CD4-positive, alpha-beta T cell treated with Interleukin-4 for 1 hour (primary cell): ENCODE results near the gene SMARCAL1.
A peak's percentile ranks its signal among the peaks of the same experiment; 100 is the strongest.
"Not testable (repeated sequence)": the region's sequence is repeated elsewhere in the genome, so short reads cannot be mapped to it uniquely, and the experiment has no call there.

Experiments used
- DNase-seq, 2 donors: peaks; one replicate each; pipeline ENCODE4 v3.0.0-alpha.2; 2020 to 2022

The SMARCAL1 gene

DNA sequence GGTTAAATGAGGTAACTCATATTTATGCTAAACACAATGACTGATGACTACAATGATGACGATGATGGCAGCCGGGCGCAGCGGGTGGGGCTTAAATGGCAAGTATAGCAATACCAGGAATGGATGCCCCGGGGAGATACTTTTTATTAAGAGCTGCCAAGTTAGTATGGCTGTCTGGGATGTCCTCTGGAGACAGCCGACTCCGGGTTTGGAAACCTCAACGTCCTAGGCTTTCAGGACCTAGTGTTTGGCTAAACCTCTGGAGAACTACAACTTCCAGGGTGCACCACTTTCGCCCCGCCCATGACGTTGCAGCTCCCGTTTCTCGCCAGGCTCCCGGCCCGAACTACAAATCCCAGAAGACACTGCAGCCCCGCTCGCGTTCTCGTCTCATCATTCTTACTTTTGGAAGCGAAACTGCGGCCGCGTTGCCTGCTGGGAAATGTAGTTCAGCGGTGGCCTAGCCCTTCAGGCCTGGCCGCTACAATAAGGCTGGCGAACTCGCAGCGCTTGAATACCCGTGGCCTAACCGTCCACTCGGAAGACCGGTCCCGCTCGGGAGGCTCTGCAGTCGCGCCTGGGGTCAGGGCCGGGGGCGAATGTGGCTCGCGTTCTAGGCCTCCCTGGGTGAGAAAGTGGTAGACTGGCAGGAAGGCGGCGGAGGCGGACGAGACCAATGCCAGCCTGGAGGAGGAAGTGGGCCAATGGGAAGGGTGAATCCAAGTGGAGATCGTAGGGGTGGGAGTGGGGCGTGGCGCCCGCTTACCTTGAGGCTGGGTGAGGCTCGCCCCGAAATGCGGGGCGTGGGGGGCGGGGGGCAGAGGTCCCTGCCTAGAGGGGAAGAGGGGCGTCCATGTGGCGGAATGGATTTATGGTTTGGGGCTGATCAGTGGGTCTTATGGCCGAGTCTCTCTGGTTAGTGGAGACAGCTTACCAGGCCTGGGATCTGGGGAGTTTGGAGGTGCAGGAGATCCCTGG is at the start of gene SMARCAL1:
TSS of gene SMARCAL1 (plus strand) at position 463 of the 978 bp plus-strand sequence. CDS start 2,221 bp downstream, outside the sequence.
- DNase-seq: peak; percentile 98

DNA sequence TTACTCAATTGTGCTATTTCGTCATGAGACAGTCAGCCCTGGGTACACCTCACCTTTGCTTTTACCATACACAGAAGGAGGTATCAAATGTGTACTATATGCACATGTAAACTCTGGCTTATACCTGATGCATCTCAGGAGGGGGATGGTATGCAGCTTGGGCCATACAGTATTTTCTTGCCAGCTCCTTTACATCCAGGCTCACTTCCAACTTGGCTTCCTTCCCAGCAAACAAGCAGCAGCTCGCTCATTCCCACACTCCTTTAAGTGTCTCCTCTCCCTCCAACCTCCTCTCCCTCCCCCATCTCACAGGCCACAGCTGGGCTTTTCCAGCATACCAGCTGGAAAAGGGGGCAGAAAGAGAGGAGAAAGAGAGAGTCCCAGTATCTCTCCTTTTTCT is 49.6 kb upstream of the SMARCAL1 start:
- no peak for DNase-seq

DNA sequence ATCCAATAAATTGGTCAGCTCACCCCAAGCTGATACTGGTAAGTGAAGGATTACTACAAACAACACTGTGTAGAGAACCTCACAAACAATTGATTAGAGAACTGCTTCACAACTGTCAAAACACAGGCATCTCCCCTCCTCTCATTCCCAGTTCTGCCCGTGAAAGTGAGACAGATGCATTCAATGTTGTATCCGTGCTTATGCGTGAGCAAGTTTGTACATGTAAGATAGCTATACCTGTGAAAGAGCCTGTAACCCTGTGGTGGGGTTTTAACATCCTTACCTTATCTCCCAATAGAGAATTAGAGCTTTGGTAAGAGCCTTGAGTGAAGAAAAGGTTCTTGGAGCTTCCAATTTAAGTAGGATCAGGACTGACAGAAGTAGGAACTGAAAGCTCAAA is 49.1 kb upstream of the SMARCAL1 start:
- no peak for DNase-seq

DNA sequence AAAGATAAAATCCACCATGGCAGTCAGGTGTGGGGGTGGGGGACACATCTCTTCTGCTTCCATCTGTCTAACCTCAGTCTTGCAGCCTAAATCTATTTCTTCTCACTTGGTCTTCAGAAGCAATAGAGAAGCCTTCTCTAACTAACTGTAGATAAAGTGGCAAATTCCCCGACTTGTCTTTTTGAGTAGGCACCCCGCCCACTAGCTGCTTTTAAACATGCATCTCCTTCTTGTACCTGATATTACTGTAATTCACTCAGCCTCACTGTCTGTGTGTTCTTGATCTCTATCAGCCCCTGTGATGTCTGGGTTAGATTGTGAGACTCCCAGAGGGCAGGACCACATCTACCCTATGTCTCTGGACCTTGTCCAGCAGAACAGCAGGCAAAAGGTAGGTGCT is 46.8 kb upstream of the SMARCAL1 start:
- DNase-seq: no peak

DNA sequence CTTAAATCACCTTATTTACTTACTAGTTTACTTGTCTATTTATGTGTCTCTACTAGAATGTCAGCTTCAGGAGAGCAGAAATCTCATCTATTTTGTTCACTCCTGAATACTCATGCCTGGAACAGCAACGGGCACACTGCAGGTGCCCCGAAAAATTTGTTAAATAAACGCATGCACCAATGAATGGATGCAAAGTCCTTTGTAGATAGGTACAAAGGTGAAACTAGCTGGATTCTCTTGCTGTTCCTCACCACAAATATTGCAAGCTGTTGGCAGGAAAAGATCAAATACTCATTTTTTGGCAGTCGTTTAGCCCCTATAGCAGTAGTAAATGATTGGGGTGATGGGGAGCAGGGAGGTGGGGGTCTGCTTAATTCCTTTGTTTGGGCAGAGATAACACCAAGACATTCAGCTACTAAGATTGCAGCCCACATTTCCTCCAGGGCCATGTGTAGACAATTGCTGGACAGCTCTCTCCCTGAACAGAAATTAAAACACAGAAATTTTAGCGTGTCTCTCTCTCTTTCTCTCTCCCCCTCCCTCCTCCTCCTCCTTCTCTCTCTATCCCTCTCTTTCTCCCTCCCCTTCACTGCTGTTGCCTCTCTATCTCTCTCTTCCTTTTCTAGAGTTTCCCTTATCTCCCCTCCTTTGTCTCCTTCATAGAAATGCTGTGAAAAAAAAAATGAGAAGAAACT is 45.4 kb upstream of the SMARCAL1 start:
- no peak for DNase-seq

DNA sequence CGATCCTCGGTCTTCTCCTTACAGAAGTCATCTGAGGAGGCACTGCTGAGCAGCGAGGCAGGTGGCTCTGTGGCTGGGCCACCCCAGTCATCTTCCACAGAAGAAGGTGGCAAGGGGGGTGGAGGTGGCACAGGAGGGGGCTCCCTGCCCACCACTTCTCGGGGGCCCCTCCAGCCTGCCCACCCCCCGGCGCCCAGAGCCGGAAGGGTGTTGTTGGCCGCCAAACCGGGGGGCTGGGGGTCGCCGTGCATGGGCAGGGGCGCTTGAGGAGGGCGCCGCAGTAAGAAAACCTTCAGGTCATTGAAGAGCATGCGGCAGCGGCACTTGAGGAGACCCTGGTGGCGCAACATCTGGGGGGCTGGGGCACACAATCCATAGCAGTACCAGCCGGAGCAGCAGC is 42.5 kb upstream of the SMARCAL1 start:
- DNase-seq: no peak

DNA sequence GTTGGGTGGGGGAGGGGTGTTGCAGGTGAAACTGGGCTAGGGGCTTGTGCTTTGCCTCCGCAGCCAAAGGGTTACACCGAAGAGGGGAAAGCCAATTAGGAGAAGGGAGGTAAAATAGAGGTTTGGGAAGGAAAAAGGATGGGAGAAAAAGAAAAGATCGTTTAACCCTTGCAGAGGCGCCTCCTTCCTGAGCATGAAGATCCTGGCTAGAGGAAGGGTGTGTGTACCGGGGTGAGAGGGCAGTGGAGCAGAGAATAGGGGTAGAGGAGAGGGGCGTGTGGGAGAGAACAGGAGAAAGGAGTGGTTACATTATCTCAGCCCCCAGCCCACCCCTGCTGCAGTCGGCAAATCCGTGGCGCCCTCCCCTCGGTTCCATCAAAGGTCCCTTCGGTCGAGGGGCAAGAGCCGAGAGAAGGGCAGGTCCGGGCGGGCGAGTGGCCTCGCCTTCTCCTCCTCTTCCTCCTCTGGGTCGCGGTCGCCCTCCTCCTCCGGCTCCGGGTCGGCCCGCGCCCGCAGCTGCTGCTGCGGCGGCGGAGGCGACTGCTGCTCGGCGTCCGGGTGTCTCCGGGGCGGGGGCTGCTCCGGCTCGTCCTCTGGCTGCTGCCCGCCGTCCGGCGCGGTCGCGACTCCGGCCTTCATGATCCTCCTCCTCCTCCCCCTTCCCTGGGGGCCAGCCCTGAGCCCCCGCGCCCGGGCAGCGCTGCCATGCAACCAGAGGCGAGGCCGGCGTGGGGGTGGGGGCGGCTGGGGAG is 41.1 kb upstream of the SMARCAL1 start:
- DNase-seq: no peak

DNA sequence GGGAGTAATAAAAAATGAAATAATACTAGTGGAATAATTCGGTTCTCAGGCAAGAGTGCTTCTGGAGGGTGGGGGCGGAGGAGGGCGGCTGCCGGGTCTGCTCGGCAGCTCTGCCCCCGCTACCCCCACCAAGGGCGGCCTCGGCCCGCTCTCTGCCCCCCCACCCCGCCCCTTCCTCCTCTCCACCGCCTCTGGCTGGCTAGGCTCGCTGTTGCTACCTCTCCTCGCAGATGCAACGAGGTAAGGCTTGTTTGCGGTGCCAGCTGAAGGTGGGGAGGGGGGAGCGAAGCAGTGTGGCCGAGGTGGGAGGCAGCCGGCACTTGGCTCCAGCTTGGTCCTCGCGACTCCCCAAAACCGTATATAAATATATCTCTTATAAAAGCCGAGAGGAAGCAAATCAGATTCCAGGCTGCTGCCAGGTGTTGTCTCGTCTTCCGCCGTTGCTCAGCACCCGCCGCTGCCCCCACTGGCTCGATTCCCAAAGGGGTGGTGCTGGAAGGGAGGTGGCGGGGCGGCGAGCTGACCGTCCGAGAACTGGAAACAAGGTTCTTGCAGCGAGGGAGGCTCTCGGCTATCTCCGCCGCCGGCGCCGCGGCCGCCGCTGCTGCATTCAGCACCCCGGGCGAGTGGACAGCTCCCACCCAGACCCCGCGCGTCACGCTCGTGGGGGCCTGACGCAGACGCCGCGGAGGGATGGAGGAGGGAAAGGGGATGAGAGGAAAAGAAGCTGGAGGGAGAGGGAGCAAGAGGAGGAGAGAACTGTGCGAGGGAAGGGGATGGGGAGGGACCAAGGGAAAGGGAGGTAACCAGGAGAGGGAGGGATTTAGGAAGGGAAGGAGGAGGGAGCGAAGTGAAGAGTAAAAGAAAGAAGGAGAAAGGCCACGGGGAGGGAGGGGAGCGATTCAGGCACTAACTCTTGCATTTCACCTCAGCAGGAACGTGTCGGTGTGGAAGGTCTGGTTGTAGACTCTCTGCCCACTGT is 40.3 kb upstream of the SMARCAL1 start, which contains the start of gene MARCHF4:
TSS of gene MARCHF4 (minus strand) at position 763 of the 982 bp plus-strand sequence. CDS start 2,223 bp downstream, outside the sequence.
- peak; percentile 43 to 63 for DNase-seq

DNA sequence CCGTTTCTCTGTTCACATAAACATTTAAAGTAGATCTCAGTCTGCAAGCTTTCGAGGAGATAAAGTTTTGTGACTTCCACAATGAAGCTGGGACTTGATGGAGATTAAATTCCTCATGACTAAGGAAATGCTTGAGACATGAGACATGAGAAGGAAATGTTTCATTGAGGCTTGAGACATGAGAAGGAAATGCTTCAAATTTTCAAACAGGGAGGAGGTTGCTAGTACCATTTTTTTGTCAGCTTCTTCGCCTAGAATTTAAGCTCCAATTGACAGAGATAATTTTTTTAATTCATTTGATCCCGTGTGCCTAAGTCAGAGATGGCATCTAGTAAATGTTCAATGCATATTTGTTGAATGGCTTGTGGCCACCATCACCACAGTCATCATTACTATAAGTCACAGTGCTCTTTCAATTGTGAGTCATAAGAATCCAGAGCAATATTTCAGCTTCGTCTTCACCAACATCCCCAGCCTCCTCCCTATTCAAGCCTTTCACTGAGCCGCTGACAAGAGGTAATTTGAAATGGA is 39.5 kb upstream of the SMARCAL1 start:
- no peak for DNase-seq

DNA sequence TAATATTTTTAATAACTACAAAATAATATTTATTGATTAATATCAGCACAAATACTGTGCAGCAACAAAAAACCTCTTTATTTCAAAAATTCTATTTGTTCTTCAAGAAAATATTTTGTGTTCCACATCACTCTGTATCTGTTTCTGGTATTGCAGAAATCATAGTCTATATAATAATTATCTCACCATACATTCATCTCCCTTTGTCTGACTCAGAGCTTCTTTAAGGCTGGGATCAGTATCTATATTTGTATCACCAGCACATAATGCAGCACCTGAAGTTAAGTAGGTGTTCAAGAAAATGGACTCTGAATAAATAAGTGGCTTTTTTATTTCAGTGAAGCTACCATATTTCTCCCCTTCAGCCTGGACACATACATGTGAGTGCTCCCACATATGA is 38.4 kb upstream of the SMARCAL1 start:
- DNase-seq: no peak

DNA sequence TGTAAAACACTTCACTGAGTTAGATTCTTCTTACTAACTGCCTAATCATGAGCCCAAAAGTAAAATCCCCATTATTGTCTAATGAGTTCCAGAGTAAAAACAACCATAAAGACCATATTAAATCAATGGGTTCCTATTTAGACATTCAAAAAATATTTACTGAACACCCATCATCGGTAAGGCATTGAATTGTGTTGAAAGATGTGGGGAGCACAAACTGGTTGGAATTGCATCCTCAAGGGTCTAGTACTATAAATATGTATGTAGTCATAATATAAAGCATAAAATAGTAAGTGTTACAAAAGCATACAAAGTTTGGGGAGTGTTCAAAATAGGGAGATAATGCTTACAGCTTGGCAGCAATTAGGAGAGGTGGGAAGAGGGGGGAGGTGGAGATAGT is 37.0 kb upstream of the SMARCAL1 start:
- no peak for DNase-seq

DNA sequence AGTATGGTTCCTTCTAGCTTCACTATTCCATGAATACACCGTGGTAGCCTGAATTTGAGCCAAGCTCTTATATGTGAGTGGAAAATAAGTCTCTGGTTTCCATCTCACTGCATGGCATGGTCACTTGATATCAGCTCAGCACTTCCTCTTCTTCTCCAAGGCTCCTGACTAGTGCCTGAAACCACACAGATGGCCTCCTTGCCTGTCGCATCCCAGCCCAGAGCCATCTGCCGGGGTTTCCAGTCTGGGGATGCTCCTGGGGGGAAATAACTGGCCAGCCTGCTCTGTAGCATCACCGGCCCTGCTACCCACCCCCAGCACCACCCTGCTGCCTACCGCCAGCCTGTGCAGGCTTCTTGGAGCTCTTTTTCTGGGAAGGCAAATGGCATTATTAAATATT is 32.3 kb upstream of the SMARCAL1 start:
- DNase-seq: no peak

DNA sequence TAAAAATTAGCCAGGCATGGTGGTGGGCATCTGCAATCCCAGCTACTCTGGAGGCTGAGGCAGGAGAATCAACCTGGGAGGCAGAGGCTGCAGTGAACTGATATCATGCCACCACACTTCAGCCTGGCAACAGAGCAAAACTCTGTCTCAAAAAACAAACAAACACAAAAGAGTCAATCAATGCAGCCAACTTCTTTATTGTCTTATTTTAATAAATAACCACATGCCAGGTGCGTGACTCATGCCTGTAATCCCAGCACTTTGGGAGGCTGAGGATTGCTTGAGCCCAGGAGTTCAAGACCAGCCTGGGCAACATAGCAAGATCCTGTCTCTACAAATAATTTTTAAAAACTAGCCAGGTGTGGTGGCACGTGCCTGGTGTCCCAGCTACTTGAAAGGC is 27.9 kb upstream of the SMARCAL1 start:
- DNase-seq: not testable (repeated sequence)

DNA sequence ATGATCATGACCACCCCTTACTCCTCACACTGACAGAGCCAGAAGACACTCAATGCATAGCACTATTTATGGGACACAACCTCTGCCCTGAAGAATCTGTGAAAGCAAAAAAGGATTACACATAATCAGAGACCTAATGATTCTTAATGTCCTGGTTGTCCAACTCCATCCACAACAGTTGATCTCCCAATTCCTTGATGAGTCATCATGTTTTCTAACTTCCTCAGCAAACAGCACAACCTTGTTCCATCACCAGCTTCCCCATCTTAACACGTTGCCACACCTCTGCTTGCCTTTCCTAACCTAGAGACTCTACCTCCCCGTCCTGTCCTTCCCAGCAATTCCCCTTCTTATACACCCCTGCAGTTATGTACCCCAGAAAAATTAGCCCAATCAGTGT is 26.8 kb upstream of the SMARCAL1 start:
- no peak for DNase-seq

DNA sequence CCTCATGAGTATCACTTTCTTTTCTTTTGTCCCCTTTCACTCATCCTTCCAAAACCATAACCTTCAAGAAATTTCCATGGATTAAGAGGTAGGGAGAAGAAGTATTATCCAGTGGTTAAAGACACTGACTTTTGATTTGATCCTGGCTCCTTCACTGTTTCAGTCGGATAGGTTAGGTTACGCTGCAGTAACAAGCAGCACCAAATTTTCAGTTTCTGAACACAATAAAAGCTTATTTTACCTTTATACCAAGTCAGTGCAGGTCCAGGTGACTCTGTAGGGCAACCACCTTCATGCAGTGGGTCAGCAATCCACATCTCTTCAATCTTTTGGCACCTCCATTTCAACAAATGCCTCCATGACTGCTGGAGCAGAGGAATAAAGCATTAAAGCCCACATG is 25.0 kb upstream of the SMARCAL1 start:
- DNase-seq: no peak

DNA sequence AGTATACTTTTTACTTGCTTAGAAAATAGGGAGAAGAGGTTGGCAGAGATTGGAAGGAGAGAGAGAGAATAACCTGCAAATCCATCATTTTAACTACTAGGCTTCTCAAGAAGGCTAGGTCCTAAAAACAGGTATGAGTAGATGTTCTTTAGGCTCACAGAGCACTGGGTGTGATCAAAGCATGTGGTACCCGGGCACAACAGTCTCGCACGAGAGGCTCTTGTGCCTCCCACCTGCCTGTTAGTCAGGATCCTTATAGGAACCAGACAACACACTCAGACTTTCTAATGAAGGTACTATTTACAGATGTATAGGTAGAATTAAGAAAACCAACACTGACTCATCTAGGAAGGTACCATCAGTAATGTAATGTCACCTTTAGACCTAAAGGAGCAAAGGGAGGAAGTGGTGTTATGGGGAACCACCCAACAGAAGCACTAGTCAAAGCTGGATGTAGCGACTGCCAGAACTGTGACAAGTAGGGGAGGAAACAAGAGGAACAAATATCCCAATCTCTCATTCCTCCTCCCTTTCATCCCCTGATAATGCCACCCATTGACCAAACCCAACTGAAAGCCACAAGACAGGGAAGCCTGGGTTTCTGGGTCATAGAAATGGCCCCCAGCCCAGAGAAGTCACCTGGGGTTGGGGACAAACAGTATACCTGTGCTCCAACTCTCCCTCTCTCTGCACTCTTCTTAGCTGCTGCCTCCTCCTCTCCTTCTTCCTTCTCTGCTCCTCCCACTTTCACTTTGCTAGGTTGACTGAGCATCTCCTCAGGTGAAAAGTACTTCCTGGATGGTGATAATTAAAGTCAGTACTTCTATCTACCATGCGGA is 24.0 kb upstream of the SMARCAL1 start:
- peak in 1 of 2 donors; percentile 52 for DNase-seq

DNA sequence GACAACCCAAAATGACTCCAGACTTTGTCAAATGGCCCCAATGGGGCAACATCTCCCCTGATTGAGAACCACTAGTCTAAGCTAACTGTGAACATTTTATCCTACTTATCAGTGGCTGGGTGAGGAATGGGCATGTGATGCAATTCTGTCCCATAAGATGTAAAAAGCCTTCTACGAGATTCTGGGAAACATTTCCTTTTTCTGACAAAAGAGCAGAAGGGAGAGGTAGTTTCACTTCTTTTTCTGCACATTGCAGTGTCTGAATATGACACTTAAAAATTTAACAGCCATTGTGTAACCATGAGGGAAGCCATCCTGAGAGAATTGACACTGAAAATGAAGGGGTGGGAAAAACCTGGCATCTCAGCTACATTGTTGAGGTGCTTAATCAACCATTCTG is 22.7 kb upstream of the SMARCAL1 start:
- DNase-seq: no peak

DNA sequence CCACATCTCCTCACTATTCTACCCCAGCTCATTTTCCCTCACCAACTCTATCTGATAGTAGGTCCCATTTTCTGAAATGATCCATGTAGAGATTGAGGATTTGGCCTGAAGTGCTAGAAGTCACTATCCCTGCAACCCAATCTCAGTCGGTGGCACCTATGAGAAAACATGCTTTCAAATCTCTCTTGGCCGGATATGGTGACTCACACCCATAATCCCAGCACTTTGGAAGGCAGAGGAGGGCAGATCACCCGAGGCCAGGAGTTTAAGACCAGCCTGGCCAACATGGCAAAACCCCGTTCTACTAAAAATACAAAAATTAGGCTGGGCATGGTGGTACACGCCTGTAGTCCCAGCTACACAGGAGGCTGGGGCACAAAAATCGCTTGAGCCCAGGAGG is 20.9 kb upstream of the SMARCAL1 start:
- DNase-seq: no peak

DNA sequence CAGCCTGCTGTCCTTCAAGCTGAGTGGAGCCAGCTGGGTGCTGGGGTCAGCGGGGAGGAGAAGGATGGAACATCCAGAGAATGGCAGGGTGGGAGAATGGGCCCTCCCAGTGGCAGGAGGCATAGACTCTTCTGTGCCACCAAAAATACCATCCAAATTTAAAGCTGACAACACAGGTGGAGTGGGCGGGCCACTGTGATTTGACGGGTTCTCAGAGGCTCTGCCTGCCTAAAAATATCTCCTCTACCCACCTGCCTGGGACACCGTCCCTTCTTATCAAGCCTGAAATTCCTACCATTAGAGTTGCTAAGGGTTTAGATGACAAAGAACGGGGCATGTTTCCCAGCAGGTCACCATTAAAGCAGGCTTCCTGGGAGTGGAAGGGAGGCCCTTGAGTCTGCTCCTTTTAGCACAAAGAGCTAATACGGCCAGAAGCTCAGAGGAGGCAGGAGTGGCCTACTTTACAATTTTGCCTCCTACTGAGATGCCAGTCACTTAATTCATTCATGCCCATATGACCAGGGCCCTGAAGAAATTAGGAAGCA is 20.2 kb upstream of the SMARCAL1 start:
- no peak for DNase-seq
